Activated T-helper 17 cell treated with anti-CD3 and anti-CD28 coated beads, Interleukin-2, amount 50 U/mL, for 72 hours (primary cell): Measurements from ENCODE around the gene ZNHIT1. TPM values are rescaled to one million over a fixed set of nuclear protein-coding genes. Genes with fewer than 3 reads are reported as not detected.
"Not testable (repeated sequence)": the region's sequence is repeated elsewhere in the genome, so short reads cannot be mapped to it uniquely, and the experiment has no call there.

Source experiments
- ATAC-seq: fragments of 150-1000 bp; cut with Tn5 transposase; replicated peaks from 2 replicates; pipeline ENCODE4 v1.10.0; 2021; ENCODE audit warnings: mild to moderate bottlenecking, moderate library complexity
- H3K27ac Mint-ChIP-seq: one replicate; pipeline ENCODE4 v1.8.0; 2022; ENCODE audit warnings: mixed read lengths
- H3K27me3 Mint-ChIP-seq: one replicate; pipeline ENCODE4 v1.8.0; 2022; ENCODE audit warnings: mixed read lengths
- H3K36me3 Mint-ChIP-seq: one replicate; pipeline ENCODE4 v1.8.0; 2022; ENCODE audit warnings: low read depth, mild to moderate bottlenecking, mixed read lengths
- H3K4me1 Mint-ChIP-seq: one replicate; pipeline ENCODE4 v1.8.0; 2022; ENCODE audit warnings: mixed read lengths
- H3K4me3 Mint-ChIP-seq: one replicate; pipeline ENCODE4 v1.8.0; 2022; ENCODE audit warnings: mild to moderate bottlenecking, mixed read lengths
- H3K9me3 Mint-ChIP-seq: one replicate; pipeline ENCODE4 v1.8.0; 2022; ENCODE audit warnings: mixed read lengths
- total RNA-seq, 2 donors: library from RNA; stranded (reverse); gene quantifications; one replicate each; pipeline ENCODE4 v1.2.3, GENCODE V29; 2022

The ZNHIT1 gene
- total RNA-seq, 2 donors from 2014 or later, result 49.3 to 56.8 TPM

- H3K4me1 Mint-ChIP-seq, result peaks cover 14% of the 10 kb centered on the region
- no peak overlapping the region for H3K27ac Mint-ChIP-seq
- peak; percentile 28 for ATAC-seq
- H3K27me3 Mint-ChIP-seq, result peaks cover 16% of the 10 kb centered on the region
- H3K4me3 Mint-ChIP-seq, result no peak overlapping the region
- peaks cover 12% of the 10 kb centered on the region for H3K36me3 Mint-ChIP-seq
- no peaks in the 10 kb centered on the region for H3K9me3 Mint-ChIP-seq
These were observed 16.0 kb upstream of the ZNHIT1 start for GRCh38 chr7:101201695-101202602.

- no peak overlapping the region for H3K27ac Mint-ChIP-seq
These were observed 15.4 kb upstream of the ZNHIT1 start for GRCh38 chr7:101202603-101202918.

GRCh38 chr7:101203740-101204738, 13.9 kb upstream of the ZNHIT1 start:
- ATAC-seq, H3K9me3 Mint-ChIP-seq: not testable (repeated sequence)
- peaks cover 14% of the 10 kb centered on the region for H3K4me1 Mint-ChIP-seq
- H3K27ac Mint-ChIP-seq, result peak overlapping the region; percentile 71
- peaks cover 25% of the 10 kb centered on the region for H3K36me3 Mint-ChIP-seq
- H3K4me3 Mint-ChIP-seq, result peak overlapping the region; percentile 72
- peaks cover 16% of the 10 kb centered on the region for H3K27me3 Mint-ChIP-seq

More at GRCh38 chr7:101202603-101202918, 15.4 kb upstream of the ZNHIT1 start:
- Mint-ChIP-seq H3K36me3 (peaks cover 12% of the 10 kb centered on the region), H3K9me3 (no peaks in the 10 kb centered on the region), H3K4me1 (peaks cover 14% of the 10 kb centered on the region), H3K4me3 (no peak overlapping the region), H3K27me3 (peaks cover 16% of the 10 kb centered on the region)
- ATAC-seq, result no peak

GRCh38 chr7:101205901-101206664, 11.9 kb upstream of the ZNHIT1 start:
- Mint-ChIP-seq H3K27me3 (peaks cover 6% of the 10 kb centered on the region), H3K4me1 (peaks cover 14% of the 10 kb centered on the region), H3K4me3 (no peak overlapping the region), H3K9me3 (no peaks in the 10 kb centered on the region), H3K27ac (no peak overlapping the region), H3K36me3 (peaks cover 44% of the 10 kb centered on the region)
- ATAC-seq, result no peak

- no peak for ATAC-seq
- Mint-ChIP-seq H3K27me3 (peaks cover 6% of the 10 kb centered on the region), H3K27ac (no peak overlapping the region), H3K4me1 (peaks cover 14% of the 10 kb centered on the region), H3K9me3 (no peaks in the 10 kb centered on the region), H3K4me3 (no peak overlapping the region), H3K36me3 (peaks cover 48% of the 10 kb centered on the region)
These were observed 11.3 kb upstream of the ZNHIT1 start for GRCh38 chr7:101206665-101207042.

- H3K4me3 Mint-ChIP-seq, result no peak overlapping the region
- no peak overlapping the region for H3K27ac Mint-ChIP-seq
- H3K9me3 Mint-ChIP-seq, result no peaks in the 10 kb centered on the region
- no peak for ATAC-seq
- H3K36me3 Mint-ChIP-seq, result peaks cover 53% of the 10 kb centered on the region
- H3K4me1 Mint-ChIP-seq, result peaks cover 14% of the 10 kb centered on the region
- H3K27me3 Mint-ChIP-seq, result peaks cover 6% of the 10 kb centered on the region
These were observed 10.5 kb upstream of the ZNHIT1 start for GRCh38 chr7:101207459-101207858.

- peaks cover 62% of the 10 kb centered on the region for H3K36me3 Mint-ChIP-seq
- H3K4me3 Mint-ChIP-seq, result no peak overlapping the region
- H3K4me1 Mint-ChIP-seq, result peaks cover 11% of the 10 kb centered on the region
- H3K27me3 Mint-ChIP-seq, result no peaks in the 10 kb centered on the region
- no peak overlapping the region for H3K27ac Mint-ChIP-seq
- ATAC-seq, result no peak
- no peaks in the 10 kb centered on the region for H3K9me3 Mint-ChIP-seq
These were observed 9.2 kb upstream of the ZNHIT1 start for GRCh38 chr7:101208794-101209193.

- ATAC-seq, result no peak
- no peaks in the 10 kb centered on the region for H3K9me3 Mint-ChIP-seq
- H3K36me3 Mint-ChIP-seq, result peaks cover 75% of the 10 kb centered on the region
- no peak overlapping the region for H3K27ac Mint-ChIP-seq
- H3K27me3 Mint-ChIP-seq, result no peaks in the 10 kb centered on the region
- peaks cover 6% of the 10 kb centered on the region for H3K4me1 Mint-ChIP-seq
- no peak overlapping the region for H3K4me3 Mint-ChIP-seq
These were observed 7.8 kb upstream of the ZNHIT1 start for GRCh38 chr7:101210143-101210542.

GRCh38 chr7:101211501-101211900, 6.5 kb upstream of the ZNHIT1 start:
- Mint-ChIP-seq H3K4me1 (peaks cover 5% of the 10 kb centered on the region), H3K36me3 (peaks cover 79% of the 10 kb centered on the region), H3K4me3 (no peak overlapping the region), H3K27me3 (no peaks in the 10 kb centered on the region), H3K9me3 (no peaks in the 10 kb centered on the region), H3K27ac (no peak overlapping the region)
- ATAC-seq, result no peak

- H3K36me3 Mint-ChIP-seq, result peaks cover 80% of the 10 kb centered on the region
- H3K9me3 Mint-ChIP-seq, result no peaks in the 10 kb centered on the region
- H3K4me3 Mint-ChIP-seq, result no peak overlapping the region
- no peaks in the 10 kb centered on the region for H3K27me3 Mint-ChIP-seq
- peaks cover 7% of the 10 kb centered on the region for H3K4me1 Mint-ChIP-seq
- H3K27ac Mint-ChIP-seq, result no peak overlapping the region
- ATAC-seq, result no peak
These were observed 6.0 kb upstream of the ZNHIT1 start for GRCh38 chr7:101212014-101212413.

GRCh38 chr7:101216001-101216859, 1.7 kb upstream of the ZNHIT1 start:
- Mint-ChIP-seq H3K27me3 (no peaks in the 10 kb centered on the region), H3K4me1 (peaks cover 11% of the 10 kb centered on the region), H3K9me3 (no peaks in the 10 kb centered on the region), H3K36me3 (peaks cover 60% of the 10 kb centered on the region), H3K27ac (peak overlapping the region; percentile 85), H3K4me3 (peak overlapping the region; percentile 95)
- ATAC-seq, result no peak

GRCh38 chr7:101216860-101217387, 1.0 kb upstream of the ZNHIT1 start:
- peak overlapping the region; percentile 85 for H3K27ac Mint-ChIP-seq
- ATAC-seq, result peak; percentile 4

More at GRCh38 chr7:101216860-101217387, 1.0 kb upstream of the ZNHIT1 start:
- Mint-ChIP-seq H3K9me3 (no peaks in the 10 kb centered on the region), H3K4me1 (peaks cover 11% of the 10 kb centered on the region), H3K27me3 (no peaks in the 10 kb centered on the region), H3K36me3 (peaks cover 61% of the 10 kb centered on the region), H3K4me3 (peak overlapping the region; percentile 95)
